Measurements from ENCODE around the gene CD300E.

CD300E gene

GRCh38 chr17:74561586-74561985 is 62.0 kb downstream of the CD300E start:
- DNase-seq: no peak

Data from cortex of kidney (tissue), 1 donor.